Inflammatory macrophage (primary cell): ENCODE measurements around the gene SETX.

Experiments used
- DNase-seq, 2 donors: peaks; one replicate each; pipeline ENCODE4 v3.0.0-alpha.2; 2020 to 2022

SETX gene

GRCh38 chr9:132214027-132214622 lies 140.7 kb downstream of the SETX start:
- no peak for DNase-seq

GRCh38 chr9:132211570-132211969 lies 143.2 kb downstream of the SETX start:
- DNase-seq: no peak
